Skin epidermis (tissue), 12 donors: ENCODE data around the gene BORCS5.
A peak's percentile ranks its signal among the peaks of the same experiment; 100 is the strongest.
"Not testable (repeated sequence)": the region's sequence is repeated elsewhere in the genome, so short reads cannot be mapped to it uniquely, and the experiment has no call there.

ENCODE experiments used
- H3K27ac ChIP-seq, 21 experiments: fragments of 200-600 bp; sonication (generic) in 11 of 21; one replicate each; pipeline ENCODE4 v1.5.0; 2020; ENCODE audit warnings: mild to moderate bottlenecking in 3 of 21, inconsistent platforms in 2 of 21, moderate library complexity in 2 of 21
- H3K4me3 ChIP-seq, 7 experiments: fragments of 200-600 bp; sonication (generic) in 2 of 7; one replicate each; pipeline ENCODE4 v1.5.0; 2020; ENCODE audit warnings: inconsistent platforms in 2 of 7, mild to moderate bottlenecking in 2 of 7, moderate library complexity in 1 of 7

The BORCS5 gene

GRCh38 chr12:12351468-12352185 is 5.3 kb upstream of the BORCS5 start:
- H3K27ac ChIP-seq, result peak overlapping the region in 14 of 21 experiments; percentile 1 to 80 (median 55)
- not testable (repeated sequence) for H3K4me3 ChIP-seq

DNA sequence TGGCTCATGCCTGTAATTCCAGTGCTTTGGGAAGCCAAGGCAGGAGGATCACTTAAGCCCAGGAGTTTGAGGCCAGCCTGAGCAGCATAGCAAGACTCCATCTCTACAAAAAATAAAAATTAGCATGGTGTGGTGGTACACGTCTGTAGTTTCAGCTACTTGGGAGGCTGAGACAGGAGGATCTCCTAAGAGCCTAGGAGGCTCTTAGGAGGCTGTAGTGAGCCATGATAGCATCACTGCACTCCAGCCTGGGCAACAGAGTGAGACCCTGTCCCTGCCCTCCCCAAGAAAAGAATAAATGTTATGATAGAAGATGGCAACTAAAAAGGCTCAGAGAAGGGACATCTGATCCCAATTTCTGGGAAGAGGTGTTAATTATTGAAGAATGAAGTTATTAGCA is 3.6 kb upstream of the BORCS5 start:
- Histone ChIP-seq H3K4me3 (no peak overlapping the region), H3K27ac (peak overlapping the region in 1 of 21 experiments; percentile 37)

DNA sequence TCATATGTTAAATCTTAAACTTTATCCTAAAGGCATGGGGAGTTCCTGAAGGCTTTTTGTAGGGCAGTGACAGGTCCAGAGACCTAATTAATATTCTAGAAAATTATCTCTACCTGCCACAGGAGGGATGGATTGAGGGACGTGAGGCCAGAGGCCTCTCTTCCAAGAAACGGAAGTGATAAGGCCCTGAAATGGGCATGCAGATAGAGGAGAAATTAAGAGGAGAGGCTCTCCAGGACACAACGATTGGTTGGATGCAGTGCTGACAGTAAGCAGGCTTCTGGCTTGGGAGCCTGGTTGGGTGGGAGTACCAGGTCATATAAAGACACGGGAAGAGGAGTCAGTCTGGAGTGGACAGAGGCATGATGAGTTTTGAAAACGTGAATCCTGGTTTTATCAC is 3.1 kb upstream of the BORCS5 start:
- Histone ChIP-seq H3K27ac (peak overlapping the region in 1 of 21 experiments; percentile 37), H3K4me3 (no peak overlapping the region)

DNA sequence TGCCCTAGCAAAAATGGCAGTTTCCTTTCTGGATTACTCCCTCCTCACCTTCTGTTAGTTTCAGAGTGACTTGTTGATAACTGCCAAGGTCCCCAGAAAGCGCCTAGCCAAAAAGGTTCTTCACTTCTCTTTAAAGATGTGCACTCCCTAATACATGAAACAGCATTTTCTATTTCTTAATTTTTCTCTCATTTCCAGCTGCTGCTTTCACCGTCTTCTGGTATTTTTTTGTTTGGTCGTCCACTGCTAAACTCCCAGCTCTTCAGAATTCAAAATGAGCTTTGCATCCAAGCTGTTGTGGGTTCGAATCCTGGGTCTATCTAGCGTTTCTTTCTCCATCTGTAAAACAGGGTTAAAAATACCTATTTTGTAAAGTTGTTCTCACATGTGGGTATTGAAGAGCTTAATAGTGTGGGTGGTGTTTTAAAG is 397 bp upstream of the BORCS5 start:
- Histone ChIP-seq H3K27ac (peak overlapping the region in 20 of 21 experiments; percentile 21 to 100 (median 97)), H3K4me3 (peak overlapping the region; percentile 59 to 95 (median 85))

DNA sequence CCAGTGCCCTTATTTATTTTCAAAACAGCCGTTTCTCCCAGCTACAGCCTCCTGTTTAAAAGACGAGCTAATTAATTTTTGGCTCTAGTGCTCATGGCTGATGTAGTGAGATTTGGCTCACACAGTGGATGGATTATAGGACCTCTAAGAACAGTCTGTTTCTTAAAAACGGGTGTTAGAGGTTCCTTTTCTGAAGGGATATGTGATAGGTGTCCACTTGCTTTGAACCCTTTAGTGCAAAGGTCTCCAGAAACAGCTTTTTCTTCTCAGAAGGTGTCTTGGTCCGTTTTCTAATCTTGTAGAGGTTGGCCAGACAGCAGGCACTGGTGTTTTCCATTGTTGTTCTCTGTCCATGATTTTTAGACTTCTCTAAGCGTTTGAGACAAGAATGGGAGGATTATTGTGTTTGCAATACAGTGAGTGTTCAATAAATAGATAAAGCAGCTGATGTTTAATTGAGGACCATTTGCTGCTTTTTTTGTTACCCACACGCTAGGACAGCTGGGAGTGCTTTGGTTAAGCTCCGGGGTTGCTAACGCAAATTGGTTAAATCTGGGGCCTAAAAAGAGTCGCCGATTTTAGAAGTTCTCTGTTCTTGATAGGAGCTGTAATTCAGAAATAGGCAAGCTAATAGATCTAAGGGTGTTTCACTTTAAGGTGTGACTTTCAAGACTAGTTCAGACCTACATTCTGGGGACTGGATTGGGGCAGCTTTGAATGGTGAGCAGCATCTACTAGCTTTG is 1.0 kb downstream of the BORCS5 start:
- Histone ChIP-seq H3K27ac (peak overlapping the region; percentile 90 to 100 (median 97)), H3K4me3 (peak overlapping the region; percentile 59 to 95 (median 85))

DNA sequence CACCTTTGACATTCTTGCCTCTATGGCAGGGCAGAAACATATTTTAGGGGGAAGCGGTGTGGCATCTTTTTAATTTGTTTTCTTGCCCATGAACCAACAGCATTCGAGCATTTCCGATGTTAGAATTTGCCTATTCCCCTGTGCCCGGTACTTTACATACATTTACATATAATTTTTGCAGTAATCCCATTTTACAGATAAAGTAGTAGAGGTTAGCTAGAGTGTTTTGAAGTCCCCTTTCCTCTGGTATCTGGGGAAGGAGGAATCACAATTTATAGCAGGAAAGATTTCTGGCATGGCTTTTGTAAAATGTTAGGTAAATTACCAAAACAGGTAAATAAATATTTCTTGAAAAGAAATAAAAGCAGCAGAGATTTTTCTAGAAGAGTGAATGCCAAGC is 1.6 kb downstream of the BORCS5 start:
- Histone ChIP-seq H3K27ac (peak overlapping the region in 18 of 21 experiments; percentile 90 to 100 (median 97)), H3K4me3 (peak overlapping the region in 4 of 7 experiments; percentile 59 to 95 (median 78))

DNA sequence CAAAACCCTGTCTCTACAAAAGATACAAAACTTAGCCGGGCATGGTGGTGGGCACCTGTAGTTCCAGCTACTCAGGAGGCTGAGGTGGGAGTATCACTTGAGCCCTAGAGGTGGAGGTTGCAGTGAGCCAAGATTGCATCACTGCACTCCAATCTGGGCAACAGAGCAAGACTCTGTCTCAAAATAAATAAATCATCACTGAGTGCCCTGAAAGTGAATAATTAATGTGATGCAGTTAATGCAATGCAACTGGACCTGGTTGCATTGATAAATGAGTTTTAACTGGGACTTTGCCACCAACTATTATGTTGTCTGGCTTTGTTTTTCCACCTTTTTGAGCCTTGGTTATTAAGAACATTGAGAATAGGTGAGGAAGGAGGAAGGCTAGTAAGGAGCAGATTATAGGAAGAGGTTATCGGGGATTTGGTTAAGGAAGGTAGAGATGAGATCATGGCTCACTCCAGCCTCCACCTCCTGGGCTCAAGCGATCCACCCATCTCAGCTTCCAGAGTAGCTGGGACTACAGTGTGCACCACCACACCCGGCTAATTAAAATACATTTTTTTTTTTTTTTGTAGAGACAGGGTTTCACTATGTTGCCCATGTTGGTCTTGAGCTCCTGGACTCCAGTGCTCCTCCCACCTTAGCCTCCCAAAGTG is 8.0 kb downstream of the BORCS5 start:
- Histone ChIP-seq H3K27ac (peak overlapping the region in 2 of 21 experiments; percentile 58 to 63), H3K4me3 (no peak overlapping the region)

- H3K4me3 ChIP-seq, result no peak overlapping the region
- H3K27ac ChIP-seq, result peak overlapping the region in 4 of 21 experiments; percentile 35 to 63 (median 47)
Measured at GRCh38 chr12:12365446-12365802, 8.5 kb downstream of the BORCS5 start.

DNA sequence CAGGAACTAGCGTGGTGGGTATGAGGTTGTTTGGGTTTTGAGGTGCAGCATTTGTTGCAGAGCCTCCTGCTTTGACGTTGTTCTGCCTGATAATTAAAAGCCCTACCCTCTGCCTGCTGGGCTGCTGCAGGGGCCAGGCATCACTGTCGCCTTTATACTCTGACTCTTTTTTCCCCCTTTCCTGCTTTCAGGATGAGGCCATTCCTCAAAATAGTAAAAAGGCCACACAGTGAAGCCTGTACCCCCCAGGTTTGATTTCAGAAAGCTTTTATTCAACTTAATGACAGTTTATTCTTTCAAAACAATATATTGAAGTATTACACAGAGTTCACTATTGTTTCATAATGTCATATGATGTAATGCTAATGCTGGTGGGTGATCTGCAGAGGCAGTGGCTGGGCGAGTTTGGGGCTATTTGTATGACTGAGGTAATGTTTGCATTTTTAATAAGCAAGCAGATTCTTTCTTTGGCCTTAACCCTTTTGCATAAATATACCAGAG is 9.1 kb downstream of the BORCS5 start:
- no peak overlapping the region for H3K4me3 ChIP-seq
- H3K27ac ChIP-seq, result peak overlapping the region in 5 of 21 experiments; percentile 3 to 63 (median 36)

DNA sequence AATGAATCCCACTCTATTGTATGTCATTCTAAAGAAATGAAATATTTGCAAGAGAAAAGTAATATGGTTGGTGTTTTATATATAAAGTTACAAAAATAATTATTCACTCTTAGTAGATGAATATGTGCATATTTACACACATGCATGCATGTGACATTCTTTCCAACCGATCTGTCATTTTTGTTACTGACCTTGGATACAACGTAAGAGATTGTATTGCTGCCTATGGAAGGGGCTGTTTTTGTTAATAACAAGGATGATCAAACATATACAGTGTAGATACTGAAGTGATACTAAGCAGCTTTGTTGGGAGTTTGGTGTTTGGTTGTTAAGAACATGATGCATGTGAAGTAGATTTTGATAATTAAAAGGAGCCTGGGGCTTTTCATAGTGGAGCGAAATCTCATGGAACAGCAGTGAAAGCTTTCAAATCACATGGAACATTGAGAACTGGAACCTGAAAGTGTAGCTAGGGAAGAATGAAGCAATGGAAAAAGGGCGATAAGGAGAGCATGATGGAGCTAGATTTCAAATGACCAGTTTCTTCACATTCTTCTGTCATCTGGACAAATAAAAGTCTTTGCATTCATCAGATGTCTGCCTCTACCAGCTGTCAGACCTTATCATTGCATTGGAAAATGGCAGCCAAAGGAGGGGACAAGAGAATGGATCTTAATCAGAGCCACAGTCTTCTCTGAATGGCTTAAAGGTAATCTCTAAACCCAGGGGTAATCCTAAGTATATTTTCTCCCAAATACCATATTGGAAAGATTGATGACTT is 10.0 kb downstream of the BORCS5 start:
- Histone ChIP-seq H3K4me3 (no peak overlapping the region), H3K27ac (peak overlapping the region in 3 of 21 experiments; percentile 2 to 63 (median 47))

- Histone ChIP-seq H3K27ac (peak overlapping the region in 2 of 21 experiments; percentile 2 to 36), H3K4me3 (no peak overlapping the region)
Measured at GRCh38 chr12:12367482-12367998, 10.7 kb downstream of the BORCS5 start.

DNA sequence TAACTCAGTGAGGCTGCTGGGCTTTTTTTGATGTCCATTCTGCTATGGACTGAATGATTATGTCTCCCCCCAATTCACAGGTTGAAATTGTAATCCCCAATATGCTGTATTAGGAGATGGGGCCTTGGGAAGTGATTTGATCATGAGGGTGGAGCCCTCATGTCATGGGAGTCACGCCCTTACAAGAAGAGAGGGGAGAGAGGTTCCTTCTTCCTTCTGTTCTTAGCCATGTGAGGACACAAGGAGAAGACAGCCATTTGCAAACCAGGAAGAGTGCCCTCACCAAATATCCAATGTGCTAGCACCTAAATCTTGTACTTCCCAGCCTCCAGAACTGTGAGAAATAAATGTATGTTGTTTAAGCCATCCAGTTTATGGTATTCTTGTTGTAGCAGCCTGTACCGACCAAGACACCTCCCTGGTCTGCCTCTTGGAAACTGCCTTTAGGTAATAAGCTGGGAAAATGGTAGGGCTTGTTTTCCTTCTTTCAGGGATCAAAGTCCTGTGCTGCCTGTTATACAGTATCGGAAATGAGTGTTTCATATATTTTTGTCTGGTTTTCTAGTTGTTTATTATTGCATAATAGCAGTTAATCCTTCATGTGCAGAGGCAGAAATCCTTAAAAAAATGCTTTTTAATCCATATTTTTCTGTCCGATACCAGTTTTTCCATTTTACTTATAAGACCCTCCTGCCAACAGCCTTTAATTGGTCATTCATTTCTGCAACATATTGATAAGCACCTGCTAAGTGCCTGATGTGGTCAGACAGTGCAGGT is 16.3 kb downstream of the BORCS5 start:
- no peak overlapping the region for H3K4me3 ChIP-seq
- H3K27ac ChIP-seq, result no peak overlapping the region

- Histone ChIP-seq H3K27ac (peak overlapping the region in 5 of 21 experiments; percentile 0 to 83 (median 7)), H3K4me3 (no peak overlapping the region)
Measured at GRCh38 chr12:12376646-12377448, 20.0 kb downstream of the BORCS5 start.

- Histone ChIP-seq H3K27ac (peak overlapping the region in 4 of 21 experiments; percentile 7 to 88 (median 86)), H3K4me3 (no peak overlapping the region)
Measured at GRCh38 chr12:12378616-12379015, 21.7 kb downstream of the BORCS5 start.

DNA sequence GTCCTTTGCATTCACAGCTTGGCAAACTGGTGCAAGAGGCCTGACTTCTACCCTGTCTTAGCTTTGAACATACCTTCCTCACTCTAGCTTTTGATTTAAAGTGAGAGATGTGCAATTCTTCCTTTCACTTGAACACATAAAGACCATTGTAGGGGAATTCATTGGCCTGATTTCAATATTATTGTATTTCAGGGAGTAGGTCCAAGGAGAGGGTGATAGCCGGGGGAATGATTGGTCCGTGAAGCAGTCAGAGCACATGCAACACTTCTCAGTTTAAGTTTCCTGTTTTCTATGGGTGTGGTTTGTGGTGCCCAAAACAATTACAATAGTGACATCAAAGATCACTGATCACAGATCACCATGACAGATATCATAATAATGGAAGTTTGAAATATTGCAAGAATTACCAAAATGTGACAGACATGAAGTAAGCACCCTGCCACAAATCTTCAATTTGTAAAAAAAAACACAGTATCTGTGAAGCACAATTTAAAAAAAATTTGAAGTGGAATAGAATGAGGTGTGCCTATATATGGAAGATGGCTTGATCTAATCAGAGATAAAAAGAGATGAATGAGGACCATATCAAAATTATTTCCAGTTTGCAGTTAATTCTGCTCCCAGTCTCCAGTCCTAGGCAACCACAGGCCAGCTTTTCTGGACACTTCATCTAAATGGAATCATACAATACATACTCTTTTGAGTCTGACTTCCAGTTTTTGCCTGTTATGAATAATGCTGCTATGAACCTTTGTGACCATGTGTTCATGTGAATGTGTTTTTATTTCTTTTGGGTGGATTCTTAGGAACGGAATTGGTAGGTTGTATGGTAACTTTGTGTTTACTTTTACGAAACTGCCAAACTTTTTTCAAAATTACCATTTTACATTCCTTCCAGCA is 23.2 kb downstream of the BORCS5 start:
- Histone ChIP-seq H3K27ac (peak overlapping the region in 16 of 21 experiments; percentile 15 to 88 (median 56)), H3K4me3 (no peak overlapping the region)

DNA sequence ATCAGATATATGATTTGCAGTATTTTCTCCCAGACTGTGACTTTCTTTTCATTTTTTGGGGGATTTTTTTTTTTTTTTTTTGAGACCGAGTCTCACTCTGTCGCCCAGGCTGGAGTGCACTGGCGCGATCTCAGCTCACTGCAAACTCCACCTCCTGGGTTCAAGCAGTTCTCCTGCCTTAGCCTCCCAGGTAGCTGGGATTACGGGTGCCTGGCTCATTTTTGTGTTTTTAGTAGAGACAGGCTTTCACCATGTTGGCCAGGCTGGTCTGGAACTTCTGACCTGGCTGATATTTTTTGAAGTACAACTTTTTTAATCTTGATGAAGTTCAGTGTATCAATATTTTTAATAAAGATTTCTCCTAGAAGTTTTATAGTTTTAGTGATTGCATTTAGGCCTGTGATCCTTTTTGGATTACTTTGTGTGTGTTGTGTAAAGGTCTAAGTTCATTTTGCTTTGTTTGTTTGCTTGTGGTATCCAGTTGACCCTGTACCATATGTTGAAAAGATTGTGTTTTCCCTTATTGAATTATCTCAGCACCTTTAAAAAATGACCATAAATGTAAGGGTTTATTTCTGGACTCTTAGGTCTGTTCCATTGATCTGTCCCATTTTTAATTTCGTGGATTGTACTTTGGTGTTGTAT is 24.2 kb downstream of the BORCS5 start:
- no peak overlapping the region for H3K4me3 ChIP-seq
- H3K27ac ChIP-seq, result peak overlapping the region in 7 of 21 experiments; percentile 9 to 88 (median 62)
